Hypothalamus (tissue), 51 donors: ENCODE measurements around the gene VCY.
"Not testable (repeated sequence)": the region's sequence is repeated elsewhere in the genome, so short reads cannot be mapped to it uniquely, and the experiment has no call there.

Experiments
- DNase-seq, 51 donors: peaks; one replicate each; lab custom pipeline; 2025; lab: John Stamatoyannopoulos, UW

VCY gene

DNA sequence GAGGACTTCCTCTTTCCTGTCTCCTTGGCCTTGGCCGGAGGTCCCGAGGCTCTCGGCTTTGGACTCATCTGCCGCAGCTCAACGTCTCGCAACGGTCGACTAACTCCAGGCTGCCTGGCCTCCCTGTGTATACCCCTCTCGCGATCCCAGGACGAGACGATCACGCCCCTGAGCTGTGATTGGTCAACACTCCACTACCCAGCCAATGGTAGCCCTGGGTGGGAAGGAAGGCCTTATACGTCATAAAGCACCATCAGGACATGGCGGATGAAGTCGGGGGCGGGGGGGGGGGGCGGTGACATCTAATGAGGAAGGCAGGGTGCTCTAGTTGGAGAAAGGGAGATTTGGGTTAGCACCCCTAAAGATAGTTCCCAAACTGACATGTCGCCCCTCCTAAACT, at the start of gene VCY:
TSS of gene VCY (minus strand) at position 101 of the 400 bp plus-strand sequence. CDS start at position 68, 33 bp downstream.
- not testable (repeated sequence) for DNase-seq

- not testable (repeated sequence) for DNase-seq
Observed at GRCh38 chrY:14030395-14030794, 44.1 kb upstream of the VCY start.

DNA sequence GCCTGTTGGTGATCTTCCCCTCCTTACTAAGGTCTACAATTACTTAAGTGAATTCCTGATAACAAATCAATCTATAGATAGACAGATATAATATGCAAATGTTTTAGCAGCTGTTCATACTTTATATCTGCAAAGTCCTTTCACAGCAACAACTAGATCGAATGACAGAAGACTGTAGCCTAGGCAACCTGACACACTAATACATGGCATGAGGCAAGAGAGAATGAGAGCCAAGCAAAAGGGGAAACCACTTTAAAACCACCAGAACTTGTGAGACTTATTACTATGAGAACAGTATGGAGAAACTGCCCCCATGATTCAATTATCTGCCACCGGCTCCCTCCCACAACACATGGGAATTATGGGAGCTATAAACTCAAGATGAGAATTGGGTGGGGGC, 25.6 kb upstream of the VCY start:
- DNase-seq: not testable (repeated sequence)

GRCh38 chrY:13942406-13942805, 43.9 kb downstream of the VCY start:
- DNase-seq: not testable (repeated sequence)
